ENCODE results near the gene GSK3A.

GSK3A gene

GRCh38 chr19:42193294-42193693 lies 49.1 kb downstream of the GSK3A start:
- Histone ChIP-seq H3K4me3 (ENCODE audit: insufficient read depth in 1 of 2, low read depth in 1 of 2, low read length in 2 of 2) (no peak overlapping the region), H3K18ac (ENCODE audit: low read depth in 1 of 2, low read length in 2 of 2) (no peak overlapping the region), H3K9ac (ENCODE audit: low read length) (no peak overlapping the region), H2BK120ac (ENCODE audit: low read depth, low read length) (no peak overlapping the region), H3K36me3 (ENCODE audit: control insufficient read depth in 1 of 2, insufficient read depth in 2 of 2, low read depth in 1 of 2, low read length in 2 of 2) (peaks cover 18% of the 10 kb centered on the region in 2 experiments), H3K79me1 (replicated peaks; ENCODE audit: low read length, poor library complexity, severe bottlenecking) (peaks cover 2% of the 10 kb centered on the region), H3K4me1 (ENCODE audit: control insufficient read depth, insufficient read depth, low read depth, low read length) (peaks cover 5% of the 10 kb centered on the region), H4K91ac (ENCODE audit: low read length) (no peak overlapping the region), H3K14ac (ENCODE audit: low read length in 2 of 2) (no peak overlapping the region), H2AK5ac (ENCODE audit: low read length, severe bottlenecking) (no peak overlapping the region), H2AFZ (ENCODE audit: low read depth, low read length) (no peak overlapping the region), H3K27me3 (ENCODE audit: control insufficient read depth in 1 of 2, insufficient read depth in 1 of 2, low read length in 2 of 2) (no peaks in the 10 kb centered on the region), H3K4me2 (ENCODE audit: low read length, poor library complexity, severe bottlenecking) (no peak overlapping the region), H3K4ac (ENCODE audit: low read depth in 1 of 2, low read length in 2 of 2) (no peak overlapping the region), H3K9me3 (ENCODE audit: control insufficient read depth, low read length) (peaks cover 7% of the 10 kb centered on the region), H4K8ac (ENCODE audit: low read length) (no peak overlapping the region), H3K27ac (ENCODE audit: low read length, poor library complexity, severe bottlenecking) (no peak overlapping the region), H2BK5ac (ENCODE audit: low read depth, low read length, poor library complexity, severe bottlenecking) (no peak overlapping the region), H3K23ac (ENCODE audit: low read length in 2 of 2) (no peak overlapping the region), H2BK15ac (ENCODE audit: low read depth, poor library complexity, severe bottlenecking) (no peak overlapping the region), H2BK12ac (ENCODE audit: low read length in 2 of 2) (no peak overlapping the region)
- 89% methylated on average over 1 of the region's 1 CpG for WGBS
- no peak for DNase-seq

GRCh38 chr19:42191855-42192254 lies 50.5 kb downstream of the GSK3A start:
- Histone ChIP-seq H3K18ac (ENCODE audit: low read depth in 1 of 2, low read length in 2 of 2) (no peak overlapping the region), H3K27ac (ENCODE audit: low read length, poor library complexity, severe bottlenecking) (no peak overlapping the region), H3K14ac (ENCODE audit: low read length in 2 of 2) (no peak overlapping the region), H3K79me1 (replicated peaks; ENCODE audit: low read length, poor library complexity, severe bottlenecking) (peaks cover 2% of the 10 kb centered on the region), H2AK5ac (ENCODE audit: low read length, severe bottlenecking) (no peak overlapping the region), H3K36me3 (ENCODE audit: control insufficient read depth in 1 of 2, insufficient read depth in 2 of 2, low read depth in 1 of 2, low read length in 2 of 2) (peaks cover 6 to 10% of the 10 kb centered on the region in 2 experiments), H3K9ac (ENCODE audit: low read length) (no peak overlapping the region), H3K4ac (ENCODE audit: low read depth in 1 of 2, low read length in 2 of 2) (no peak overlapping the region), H2BK120ac (ENCODE audit: low read depth, low read length) (no peak overlapping the region), H3K23ac (ENCODE audit: low read length in 2 of 2) (no peak overlapping the region), H3K4me3 (ENCODE audit: insufficient read depth in 1 of 2, low read depth in 1 of 2, low read length in 2 of 2) (no peak overlapping the region), H2AFZ (ENCODE audit: low read depth, low read length) (no peak overlapping the region), H3K4me1 (ENCODE audit: control insufficient read depth, insufficient read depth, low read depth, low read length) (no peaks in the 10 kb centered on the region), H2BK12ac (ENCODE audit: low read length in 2 of 2) (no peak overlapping the region), H3K27me3 (ENCODE audit: control insufficient read depth in 1 of 2, insufficient read depth in 1 of 2, low read length in 2 of 2) (no peaks in the 10 kb centered on the region), H2BK5ac (ENCODE audit: low read depth, low read length, poor library complexity, severe bottlenecking) (no peak overlapping the region), H4K91ac (ENCODE audit: low read length) (no peak overlapping the region), H3K9me3 (ENCODE audit: control insufficient read depth, low read length) (peaks cover 7% of the 10 kb centered on the region), H2BK15ac (ENCODE audit: low read depth, poor library complexity, severe bottlenecking) (no peak overlapping the region), H4K8ac (ENCODE audit: low read length) (no peak overlapping the region), H3K4me2 (ENCODE audit: low read length, poor library complexity, severe bottlenecking) (no peak overlapping the region)
- WGBS: 46% methylated on average over 3 of the region's 3 CpGs
- DNase-seq: peak; percentile 63

- no peak overlapping the region for H3K18ac ChIP-seq (ENCODE audit: low read depth in 1 of 2, low read length in 2 of 2)
- H2BK120ac ChIP-seq (ENCODE audit: low read depth, low read length): no peak overlapping the region
- no peak overlapping the region for H3K4me3 ChIP-seq (ENCODE audit: insufficient read depth in 1 of 2, low read depth in 1 of 2, low read length in 2 of 2)
- no peak overlapping the region for H3K4me2 ChIP-seq (ENCODE audit: low read length, poor library complexity, severe bottlenecking)
- DNase-seq: no peak
- no peaks in the 10 kb centered on the region for H3K79me1 ChIP-seq (replicated peaks; ENCODE audit: low read length, poor library complexity, severe bottlenecking)
- no peak overlapping the region for H2BK12ac ChIP-seq (ENCODE audit: low read length in 2 of 2)
- H3K4me1 ChIP-seq (ENCODE audit: control insufficient read depth, insufficient read depth, low read depth, low read length): no peaks in the 10 kb centered on the region
- 100% methylated on average over 1 of the region's 1 CpG for WGBS
- H3K36me3 ChIP-seq (ENCODE audit: control insufficient read depth in 1 of 2, insufficient read depth in 2 of 2, low read depth in 1 of 2, low read length in 2 of 2): peaks cover 3 to 5% of the 10 kb centered on the region in 2 experiments
- H3K9me3 ChIP-seq (ENCODE audit: control insufficient read depth, low read length): peaks cover 7% of the 10 kb centered on the region
- H3K23ac ChIP-seq (ENCODE audit: low read length in 2 of 2): no peak overlapping the region
- no peak overlapping the region for H3K9ac ChIP-seq (ENCODE audit: low read length)
- no peak overlapping the region for H2BK5ac ChIP-seq (ENCODE audit: low read depth, low read length, poor library complexity, severe bottlenecking)
- H3K27me3 ChIP-seq (ENCODE audit: control insufficient read depth in 1 of 2, insufficient read depth in 1 of 2, low read length in 2 of 2): no peaks in the 10 kb centered on the region
- no peak overlapping the region for H4K8ac ChIP-seq (ENCODE audit: low read length)
- H3K4ac ChIP-seq (ENCODE audit: low read depth in 1 of 2, low read length in 2 of 2): no peak overlapping the region
- no peak overlapping the region for H2AFZ ChIP-seq (ENCODE audit: low read depth, low read length)
- H4K91ac ChIP-seq (ENCODE audit: low read length): no peak overlapping the region
- no peak overlapping the region for H2AK5ac ChIP-seq (ENCODE audit: low read length, severe bottlenecking)
- no peak overlapping the region for H3K27ac ChIP-seq (ENCODE audit: low read length, poor library complexity, severe bottlenecking)
- H2BK15ac ChIP-seq (ENCODE audit: low read depth, poor library complexity, severe bottlenecking): no peak overlapping the region
- no peak overlapping the region for H3K14ac ChIP-seq (ENCODE audit: low read length in 2 of 2)
Measured at GRCh38 chr19:42191330-42191729, 51.1 kb downstream of the GSK3A start.

GRCh38 chr19:42189133-42189532 lies 53.3 kb downstream of the GSK3A start:
- peaks cover 7% of the 10 kb centered on the region for H3K9me3 ChIP-seq (ENCODE audit: control insufficient read depth, low read length)

More at GRCh38 chr19:42189133-42189532, 53.3 kb downstream of the GSK3A start:
- Histone ChIP-seq H3K4me1 (ENCODE audit: control insufficient read depth, insufficient read depth, low read depth, low read length) (no peaks in the 10 kb centered on the region), H3K23ac (ENCODE audit: low read length in 2 of 2) (no peak overlapping the region), H2AK5ac (ENCODE audit: low read length, severe bottlenecking) (no peak overlapping the region), H3K9ac (ENCODE audit: low read length) (no peak overlapping the region), H3K79me1 (replicated peaks; ENCODE audit: low read length, poor library complexity, severe bottlenecking) (no peaks in the 10 kb centered on the region), H2BK12ac (ENCODE audit: low read length in 2 of 2) (no peak overlapping the region), H2AFZ (ENCODE audit: low read depth, low read length) (no peak overlapping the region), H3K18ac (ENCODE audit: low read depth in 1 of 2, low read length in 2 of 2) (no peak overlapping the region), H2BK15ac (ENCODE audit: low read depth, poor library complexity, severe bottlenecking) (no peak overlapping the region), H4K91ac (ENCODE audit: low read length) (no peak overlapping the region), H3K36me3 (ENCODE audit: control insufficient read depth in 1 of 2, insufficient read depth in 2 of 2, low read depth in 1 of 2, low read length in 2 of 2) (no peaks in the 10 kb centered on the region), H3K4me2 (ENCODE audit: low read length, poor library complexity, severe bottlenecking) (no peak overlapping the region), H3K4me3 (ENCODE audit: insufficient read depth in 1 of 2, low read depth in 1 of 2, low read length in 2 of 2) (no peak overlapping the region), H3K14ac (ENCODE audit: low read length in 2 of 2) (no peak overlapping the region), H4K8ac (ENCODE audit: low read length) (no peak overlapping the region), H3K27ac (ENCODE audit: low read length, poor library complexity, severe bottlenecking) (no peak overlapping the region), H2BK5ac (ENCODE audit: low read depth, low read length, poor library complexity, severe bottlenecking) (no peak overlapping the region), H2BK120ac (ENCODE audit: low read depth, low read length) (no peak overlapping the region), H3K4ac (ENCODE audit: low read depth in 1 of 2, low read length in 2 of 2) (no peak overlapping the region), H3K27me3 (ENCODE audit: control insufficient read depth in 1 of 2, insufficient read depth in 1 of 2, low read length in 2 of 2) (no peaks in the 10 kb centered on the region)
- WGBS: 75% methylated on average over 3 of the region's 3 CpGs
- no peak for DNase-seq
